Stomach smooth muscle (tissue), 2 donors: ENCODE measurements around the gene CNPY2.
A peak's percentile ranks its signal among the peaks of the same experiment; 100 is the strongest.
"Not testable (repeated sequence)": the region's sequence is repeated elsewhere in the genome, so short reads cannot be mapped to it uniquely, and the experiment has no call there.

Experiments used
- H3K27ac ChIP-seq: one replicate; pipeline ENCODE4 v1.7.0; 2013; ENCODE audit warnings: mild to moderate bottlenecking, low read length, inconsistent platforms
- H3K27me3 ChIP-seq, 2 donors: one replicate each; pipeline ENCODE4 v1.7.0; 2013; ENCODE audit warnings: low read length in 2 of 2; ENCODE audit not compliant: insufficient read depth in 2 of 2, control insufficient read depth in 1 of 2
- H3K36me3 ChIP-seq, 2 donors: one replicate each; pipeline ENCODE4 v1.7.0; 2013; ENCODE audit warnings: low read length in 2 of 2; ENCODE audit not compliant: control insufficient read depth in 2 of 2, insufficient read depth in 2 of 2
- H3K4me1 ChIP-seq: one replicate; pipeline ENCODE4 v1.7.0; 2013; ENCODE audit warnings: low read length; ENCODE audit not compliant: control insufficient read depth, insufficient read depth
- H3K4me3 ChIP-seq, 2 donors: one replicate each; pipeline ENCODE4 v1.7.0; 2013; ENCODE audit warnings: low read length in 2 of 2
- H3K9ac ChIP-seq, 2 donors: one replicate each; pipeline ENCODE4 v1.7.0; 2013; ENCODE audit warnings: low read length in 2 of 2, mild to moderate bottlenecking in 1 of 2
- H3K9me3 ChIP-seq, 2 donors: one replicate each; pipeline ENCODE4 v1.7.0; 2013; ENCODE audit warnings: low read length in 2 of 2; ENCODE audit not compliant: control insufficient read depth in 2 of 2
- donor health status: healthy.
- donor health status: Pancreatic carcinoma.

The CNPY2 gene

GRCh38 chr12:56333197-56333678 lies 17.4 kb upstream of the CNPY2 start:
- H3K36me3 ChIP-seq, result peaks cover 3% of the 10 kb centered on the region in 2 donors
- H3K27me3 ChIP-seq, result no peaks in the 10 kb centered on the region
- H3K4me3 ChIP-seq, result peak overlapping the region; percentile 82 to 90
- no peaks in the 10 kb centered on the region for H3K9me3 ChIP-seq
- peak overlapping the region; percentile 99 for H3K27ac ChIP-seq
- peaks cover 16% of the 10 kb centered on the region for H3K4me1 ChIP-seq
- H3K9ac ChIP-seq, result peak overlapping the region; percentile 97 to 98

- peak overlapping the region; percentile 99 for H3K27ac ChIP-seq
- H3K36me3 ChIP-seq, result peaks cover 5 to 9% of the 10 kb centered on the region in 2 donors
- peaks cover 16% of the 10 kb centered on the region for H3K4me1 ChIP-seq
- H3K4me3 ChIP-seq, result peak overlapping the region; percentile 82 to 90
- H3K9ac ChIP-seq, result peak overlapping the region; percentile 97 to 98
- no peaks in the 10 kb centered on the region for H3K9me3 ChIP-seq
- no peaks in the 10 kb centered on the region for H3K27me3 ChIP-seq
Observed at GRCh38 chr12:56332512-56333196, 16.9 kb upstream of the CNPY2 start.

GRCh38 chr12:56330936-56331490 lies 15.2 kb upstream of the CNPY2 start:
- H3K9ac ChIP-seq, result no peak overlapping the region
- H3K4me1 ChIP-seq, result peaks cover 16% of the 10 kb centered on the region
- no peaks in the 10 kb centered on the region for H3K9me3 ChIP-seq
- H3K27me3 ChIP-seq, result no peaks in the 10 kb centered on the region
- H3K4me3 ChIP-seq, result no peak overlapping the region
- H3K27ac ChIP-seq, result no peak overlapping the region
- peaks cover 21 to 25% of the 10 kb centered on the region in 2 donors for H3K36me3 ChIP-seq

GRCh38 chr12:56326533-56326932 lies 10.7 kb upstream of the CNPY2 start:
- Histone ChIP-seq H3K4me1 (no peaks in the 10 kb centered on the region), H3K9me3 (no peaks in the 10 kb centered on the region), H3K27me3 (no peaks in the 10 kb centered on the region), H3K4me3 (no peak overlapping the region), H3K27ac (no peak overlapping the region), H3K36me3 (peaks cover 61 to 64% of the 10 kb centered on the region in 2 donors), H3K9ac (peak overlapping the region in 1 of 2 donors; percentile 13)

- Histone ChIP-seq H3K9me3 (no peaks in the 10 kb centered on the region), H3K9ac (no peak overlapping the region), H3K27me3 (no peaks in the 10 kb centered on the region), H3K4me3 (no peak overlapping the region), H3K27ac (no peak overlapping the region), H3K36me3 (peaks cover 61 to 64% of the 10 kb centered on the region in 2 donors), H3K4me1 (no peaks in the 10 kb centered on the region)
Observed at GRCh38 chr12:56326126-56326525, 10.3 kb upstream of the CNPY2 start.

- Histone ChIP-seq H3K4me3 (no peak overlapping the region), H3K9ac (no peak overlapping the region), H3K36me3 (peaks cover 68 to 72% of the 10 kb centered on the region in 2 donors), H3K27me3 (no peaks in the 10 kb centered on the region), H3K9me3 (no peaks in the 10 kb centered on the region), H3K27ac (no peak overlapping the region), H3K4me1 (no peaks in the 10 kb centered on the region)
Observed at GRCh38 chr12:56324206-56324605, 8.4 kb upstream of the CNPY2 start.

- peaks cover 54 to 58% of the 10 kb centered on the region in 2 donors for H3K36me3 ChIP-seq
- H3K9ac ChIP-seq, H3K27me3 ChIP-seq: not testable (repeated sequence)
Observed at GRCh38 chr12:56321610-56322009, 5.8 kb upstream of the CNPY2 start.

GRCh38 chr12:56321027-56321426 lies 5.2 kb upstream of the CNPY2 start:
- Histone ChIP-seq H3K27ac (no peak overlapping the region), H3K9ac (no peak overlapping the region), H3K36me3 (peaks cover 49 to 52% of the 10 kb centered on the region in 2 donors)

More at GRCh38 chr12:56321610-56322009, 5.8 kb upstream of the CNPY2 start:
- H3K4me3 ChIP-seq, H3K27ac ChIP-seq, H3K4me1 ChIP-seq, H3K9me3 ChIP-seq: not testable (repeated sequence)

GRCh38 chr12:56317675-56318074 lies 1.9 kb upstream of the CNPY2 start:
- H3K9ac ChIP-seq, result no peak overlapping the region
- H3K4me1 ChIP-seq, result peaks cover 17% of the 10 kb centered on the region
- no peak overlapping the region for H3K4me3 ChIP-seq
- peaks cover 20 to 21% of the 10 kb centered on the region in 2 donors for H3K36me3 ChIP-seq
- H3K9me3 ChIP-seq, result no peaks in the 10 kb centered on the region
- no peak overlapping the region for H3K27ac ChIP-seq
- no peaks in the 10 kb centered on the region for H3K27me3 ChIP-seq

More at GRCh38 chr12:56321027-56321426, 5.2 kb upstream of the CNPY2 start:
- Histone ChIP-seq H3K4me1 (peaks cover under 1% of the 10 kb centered on the region), H3K4me3 (no peak overlapping the region), H3K9me3 (no peaks in the 10 kb centered on the region), H3K27me3 (no peaks in the 10 kb centered on the region)

- Histone ChIP-seq H3K27ac (peak overlapping the region; percentile 98), H3K4me3 (peak overlapping the region; percentile 93 to 99), H3K9me3 (no peaks in the 10 kb centered on the region), H3K36me3 (peaks cover 21% of the 10 kb centered on the region in 2 donors), H3K9ac (peak overlapping the region; percentile 96 to 99), H3K27me3 (no peaks in the 10 kb centered on the region), H3K4me1 (peaks cover 17% of the 10 kb centered on the region)
Observed at GRCh38 chr12:56315249-56315621, 553 bp downstream of the CNPY2 start.

- Histone ChIP-seq H3K27me3 (no peaks in the 10 kb centered on the region), H3K4me3 (no peak overlapping the region), H3K27ac (no peak overlapping the region), H3K4me1 (peaks cover 17% of the 10 kb centered on the region), H3K36me3 (peaks cover 8 to 23% of the 10 kb centered on the region in 2 donors), H3K9ac (no peak overlapping the region), H3K9me3 (no peaks in the 10 kb centered on the region)
Observed at GRCh38 chr12:56311003-56311402, 4.8 kb downstream of the CNPY2 start.
